Fibroblast of mammary gland (primary cell): ENCODE results near the gene GPR107.
A peak's percentile ranks its signal among the peaks of the same experiment; 100 is the strongest.

Experiments
- DNase-seq: peaks from one replicate; pipeline ENCODE4 v3.0.0-alpha.2; 2010; ENCODE audit warnings: low read depth
- H3K4me3 ChIP-seq: 2 replicates; pipeline ENCODE4 v1.5.1; 2011; ENCODE audit warnings: low read depth, mild to moderate bottlenecking, low read length, moderate library complexity; ENCODE audit not compliant: control insufficient read depth
- TF ChIP-seq, protein P1 (sequence below): conservative IDR thresholded peaks from 2 replicates; pipeline ENCODE4 v1.5.1; 2011; ENCODE audit warnings: low read depth, low read length, inconsistent platforms; ENCODE audit not compliant: control insufficient read depth, insufficient read depth

Gene GPR107

GRCh38 chr9:130049431-130050210 lies 4.1 kb upstream of the GPR107 start:
- DNase-seq = no peak
- TF ChIP-seq, protein P1, sequence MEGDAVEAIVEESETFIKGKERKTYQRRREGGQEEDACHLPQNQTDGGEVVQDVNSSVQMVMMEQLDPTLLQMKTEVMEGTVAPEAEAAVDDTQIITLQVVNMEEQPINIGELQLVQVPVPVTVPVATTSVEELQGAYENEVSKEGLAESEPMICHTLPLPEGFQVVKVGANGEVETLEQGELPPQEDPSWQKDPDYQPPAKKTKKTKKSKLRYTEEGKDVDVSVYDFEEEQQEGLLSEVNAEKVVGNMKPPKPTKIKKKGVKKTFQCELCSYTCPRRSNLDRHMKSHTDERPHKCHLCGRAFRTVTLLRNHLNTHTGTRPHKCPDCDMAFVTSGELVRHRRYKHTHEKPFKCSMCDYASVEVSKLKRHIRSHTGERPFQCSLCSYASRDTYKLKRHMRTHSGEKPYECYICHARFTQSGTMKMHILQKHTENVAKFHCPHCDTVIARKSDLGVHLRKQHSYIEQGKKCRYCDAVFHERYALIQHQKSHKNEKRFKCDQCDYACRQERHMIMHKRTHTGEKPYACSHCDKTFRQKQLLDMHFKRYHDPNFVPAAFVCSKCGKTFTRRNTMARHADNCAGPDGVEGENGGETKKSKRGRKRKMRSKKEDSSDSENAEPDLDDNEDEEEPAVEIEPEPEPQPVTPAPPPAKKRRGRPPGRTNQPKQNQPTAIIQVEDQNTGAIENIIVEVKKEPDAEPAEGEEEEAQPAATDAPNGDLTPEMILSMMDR = no peak
- no peak overlapping the region for H3K4me3 ChIP-seq

DNA sequence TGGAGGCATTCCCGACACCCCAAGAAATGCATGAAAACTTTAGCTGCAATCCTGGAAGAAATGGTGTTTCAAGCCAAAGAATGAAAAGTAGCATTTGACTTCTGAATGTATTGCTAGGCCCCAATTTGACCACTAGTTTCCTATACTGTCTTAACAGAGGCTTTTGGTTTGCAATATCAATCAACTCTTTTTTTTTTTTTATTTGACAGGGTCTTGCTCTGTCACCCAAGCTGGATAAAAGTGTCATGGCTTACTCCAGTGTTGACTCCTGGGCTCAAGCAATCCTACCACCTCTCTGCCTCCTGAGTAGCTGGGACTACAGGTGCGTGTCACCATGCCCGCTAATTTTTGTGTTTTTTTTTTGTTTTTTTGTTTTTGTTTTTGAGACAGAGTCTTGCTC lies 3.2 kb upstream of the GPR107 start:
- DNase-seq = no peak
- H3K4me3 ChIP-seq = no peak overlapping the region

DNA sequence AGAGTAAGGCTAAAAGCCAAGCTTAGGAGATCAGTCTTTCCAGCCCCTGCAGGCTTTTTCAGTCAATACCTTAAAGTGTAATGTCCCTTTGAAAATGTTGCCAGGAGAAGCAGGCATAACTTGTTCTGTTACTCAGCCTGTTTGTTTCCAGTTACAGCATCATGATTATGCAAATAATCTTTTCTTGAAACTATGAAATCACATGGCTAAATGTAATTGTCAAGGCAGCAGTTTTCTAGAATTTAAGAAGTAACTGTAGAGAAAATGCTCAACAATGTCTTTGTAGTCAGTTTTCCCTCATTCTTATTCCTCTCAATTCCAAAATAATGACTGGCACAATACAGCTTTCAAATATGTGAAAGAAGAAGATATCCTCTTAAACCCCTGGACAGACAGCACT lies 1.9 kb upstream of the GPR107 start:
- H3K4me3 ChIP-seq = no peak overlapping the region
- TF ChIP-seq, protein P1 = no peak
- DNase-seq = no peak

More for the DNA sequence above, 3.2 kb upstream of the GPR107 start:
- TF ChIP-seq, protein P1 = no peak

DNA sequence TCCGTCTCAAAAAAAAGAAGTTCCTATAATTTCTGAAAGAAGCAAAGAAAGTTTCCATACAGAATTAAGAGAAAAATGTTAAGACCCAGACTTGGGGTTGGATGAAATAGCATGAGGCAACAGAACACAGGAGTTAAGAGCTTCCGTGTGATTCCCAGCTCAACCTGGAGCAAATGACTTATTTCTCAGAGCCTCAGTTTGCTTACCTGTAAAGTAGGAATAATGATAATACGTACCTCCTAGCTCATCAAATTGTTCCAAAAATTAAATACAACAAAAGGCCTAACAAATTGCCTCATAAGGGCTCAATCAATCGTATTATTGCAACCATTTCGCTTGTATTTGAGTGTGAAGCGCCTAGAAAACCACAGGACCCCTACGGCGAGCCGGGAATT lies 600 bp upstream of the GPR107 start:
- TF ChIP-seq, protein P1 = no peak
- peak overlapping the region; percentile 90 for H3K4me3 ChIP-seq
- DNase-seq = no peak

GRCh38 chr9:130054325-130054786 lies 650 bp downstream of the GPR107 start:
- no peak for DNase-seq
- H3K4me3 ChIP-seq = peak overlapping the region; percentile 90
- TF ChIP-seq, protein P1 = no peak

- H3K4me3 ChIP-seq = peak overlapping the region; percentile 90
- TF ChIP-seq, protein P1 = no peak
- DNase-seq = no peak
These were observed 1.1 kb downstream of the GPR107 start for GRCh38 chr9:130054820-130055219.
